A204.1 (cell line): ENCODE results near the gene AREG.

ENCODE experiments used
- FAIRE-seq: peaks from 2 replicates; lab custom pipeline; 2012; peaks lifted over from hg19 to GRCh38; lab: Jason Lieb, UNC

AREG gene

DNA sequence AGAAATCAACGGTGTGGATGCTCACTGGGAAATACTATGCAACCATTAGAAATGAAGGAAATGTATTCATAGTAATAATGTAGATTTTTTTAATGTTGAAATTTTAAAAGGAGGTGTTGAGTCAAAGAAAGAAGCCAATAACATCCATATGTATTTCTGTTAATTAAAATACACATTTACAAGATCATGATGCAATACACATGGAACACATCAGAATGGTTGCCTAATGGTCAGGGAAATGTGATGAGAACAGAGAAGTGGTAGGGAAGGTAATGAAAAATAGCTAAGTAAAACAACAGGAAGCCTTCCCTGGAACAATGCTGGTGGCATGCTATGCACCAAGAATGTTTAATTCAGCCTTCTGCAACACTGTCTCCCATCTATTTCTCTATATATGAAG is 18.2 kb downstream of the AREG start:
- no peak for FAIRE-seq

DNA sequence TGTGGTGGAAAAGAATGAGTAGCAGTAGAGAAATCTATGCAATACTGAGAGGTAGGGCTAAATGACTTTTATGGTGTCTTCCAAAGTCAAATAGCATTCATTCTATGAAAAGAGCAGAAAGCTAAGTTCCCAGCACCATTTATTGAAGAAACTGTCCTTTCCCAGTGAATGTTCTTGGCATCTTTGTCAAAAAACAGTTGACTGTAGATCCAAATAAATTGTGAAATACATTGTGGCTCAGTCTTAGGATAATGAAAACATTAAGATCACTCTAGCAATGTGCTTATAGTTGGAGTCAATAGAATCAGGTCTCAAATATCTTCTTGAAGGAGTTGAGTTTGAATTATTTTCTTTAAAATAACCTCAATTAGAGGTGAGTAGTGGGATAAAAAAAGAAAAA is 19.4 kb downstream of the AREG start:
- FAIRE-seq: no peak

DNA sequence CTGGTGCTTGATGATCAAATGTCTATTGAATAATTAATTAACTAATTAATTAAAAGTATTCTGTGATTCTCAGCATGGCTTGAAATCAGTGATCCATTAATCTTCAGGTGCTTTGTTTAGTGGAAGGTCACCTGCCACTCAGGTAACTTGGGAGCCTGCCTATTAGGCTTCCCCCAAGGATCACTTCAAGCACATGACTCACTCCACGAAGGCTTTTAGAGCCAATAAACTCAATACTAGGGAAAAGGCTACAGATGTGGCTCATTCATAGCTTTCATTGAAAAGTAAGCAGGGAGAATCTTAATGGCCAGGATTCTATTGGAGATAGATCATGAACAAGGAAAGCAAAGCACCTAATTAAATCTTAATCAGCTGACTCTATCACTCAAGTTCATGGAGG is 21.3 kb downstream of the AREG start:
- FAIRE-seq: no peak

DNA sequence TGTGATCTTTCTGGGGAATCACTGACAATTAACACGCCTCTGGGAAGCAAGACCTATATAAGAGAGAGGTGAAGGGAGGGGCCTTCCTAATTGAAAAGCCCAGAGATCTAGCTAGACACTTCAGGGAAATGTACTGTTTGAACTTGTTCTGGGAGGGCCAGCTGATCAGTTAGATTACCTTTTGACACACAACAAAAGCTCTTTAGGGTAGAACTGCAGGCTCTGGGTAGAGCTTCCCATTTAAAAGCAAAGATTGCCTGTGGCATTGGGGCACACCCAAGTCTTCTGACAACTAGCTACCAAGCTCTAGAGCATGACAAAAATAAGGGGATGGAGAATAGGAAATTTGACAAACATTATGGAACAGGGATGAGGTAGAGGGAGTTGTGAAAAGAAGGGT is 26.3 kb downstream of the AREG start:
- FAIRE-seq: no peak

DNA sequence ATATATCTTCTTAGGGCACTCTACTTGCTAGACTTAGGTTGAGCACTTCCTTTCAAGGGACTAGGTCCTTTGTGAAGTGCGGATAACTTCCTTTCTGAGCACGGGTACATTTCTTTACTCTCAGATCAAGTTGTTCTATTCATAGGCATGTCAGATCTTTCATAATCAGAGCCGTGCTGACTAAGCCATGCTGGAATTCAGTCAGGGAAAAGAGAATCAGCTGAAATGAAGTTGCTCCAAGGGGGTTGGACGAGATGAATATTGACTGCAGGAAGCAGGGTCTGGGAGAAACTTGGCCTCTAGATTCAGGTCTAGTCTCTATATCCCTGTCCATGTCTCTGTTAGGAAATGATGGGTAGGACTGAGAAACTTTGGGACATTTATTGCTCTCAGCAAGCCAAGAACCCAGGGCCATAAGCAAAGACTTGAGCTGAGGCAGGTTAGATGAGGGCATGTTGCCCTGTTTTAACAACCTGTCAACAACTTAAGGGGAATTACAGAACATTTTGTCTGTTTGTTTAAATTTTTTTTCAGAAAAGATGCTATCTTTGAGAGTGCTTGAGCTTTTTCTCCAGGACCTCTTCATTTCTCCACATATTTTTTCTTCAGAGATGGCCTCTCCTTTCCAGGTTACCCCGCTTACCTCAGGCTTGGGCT is 28.3 kb downstream of the AREG start:
- FAIRE-seq: no peak

DNA sequence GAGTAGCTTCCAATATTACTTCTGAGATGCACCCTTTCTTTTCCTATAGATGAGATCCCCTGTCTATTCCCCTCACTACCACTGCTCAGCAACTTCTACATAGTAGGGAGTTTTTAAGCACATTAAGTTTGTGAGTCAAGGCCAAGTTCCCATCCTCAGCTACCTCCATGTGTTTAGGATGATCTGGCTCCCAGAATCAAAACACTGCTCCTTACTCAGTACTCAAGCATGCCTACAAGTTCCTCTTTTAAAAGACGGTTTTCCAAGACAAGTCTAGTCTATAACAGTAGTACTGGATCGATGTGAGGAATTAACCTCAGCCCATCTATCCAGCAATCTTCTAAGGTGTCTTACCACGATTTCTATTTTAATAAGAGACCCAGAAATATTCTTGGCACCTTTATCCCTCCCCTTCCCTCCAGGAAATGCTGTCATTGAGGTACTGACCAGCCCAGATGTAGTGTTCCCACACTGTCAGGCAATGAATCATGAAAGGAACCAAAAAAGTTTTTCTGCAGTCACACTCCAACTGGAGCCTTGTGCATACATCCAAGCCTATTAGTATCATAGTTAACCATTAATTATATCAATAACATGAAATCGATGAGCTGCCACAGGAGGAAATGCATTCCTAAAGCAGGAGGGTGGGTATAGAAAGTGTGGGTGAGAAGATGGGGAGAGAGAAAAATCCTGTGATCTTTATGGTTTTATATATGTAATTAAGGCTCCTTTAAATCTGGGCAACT is 29.6 kb downstream of the AREG start:
- FAIRE-seq: no peak

DNA sequence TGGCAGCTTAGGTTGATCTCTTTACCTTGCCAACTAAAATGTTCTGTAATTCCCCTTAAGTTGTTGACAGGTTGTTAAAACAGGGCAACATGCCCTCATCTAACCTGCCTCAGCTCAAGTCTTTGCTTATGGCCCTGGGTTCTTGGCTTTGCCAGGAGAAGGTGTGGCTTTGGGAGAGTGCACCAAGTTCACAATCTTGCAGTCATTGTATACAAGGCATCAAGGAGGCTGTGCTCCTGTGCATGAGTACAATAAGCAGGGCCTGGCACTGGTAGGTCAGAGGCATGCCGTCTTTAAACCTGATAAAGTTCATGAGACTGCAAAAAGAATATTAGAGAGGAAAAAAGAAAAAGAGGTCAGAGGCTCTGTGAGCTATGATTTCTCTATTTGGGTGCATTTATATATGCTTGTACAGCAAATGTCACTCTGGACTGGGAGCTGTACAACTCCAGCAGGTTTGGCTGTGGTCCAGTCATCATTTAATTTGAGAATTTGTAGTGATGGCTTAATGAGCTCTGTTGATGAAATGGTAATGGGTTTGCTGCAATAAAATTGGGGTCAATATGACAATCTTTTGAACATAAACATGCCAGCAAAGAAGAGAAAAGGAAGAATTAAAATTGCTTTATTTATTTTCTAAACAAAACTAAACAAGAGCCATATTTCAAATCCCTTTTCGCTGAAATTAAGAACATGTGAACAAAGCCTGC is 30.3 kb downstream of the AREG start:
- FAIRE-seq: no peak

DNA sequence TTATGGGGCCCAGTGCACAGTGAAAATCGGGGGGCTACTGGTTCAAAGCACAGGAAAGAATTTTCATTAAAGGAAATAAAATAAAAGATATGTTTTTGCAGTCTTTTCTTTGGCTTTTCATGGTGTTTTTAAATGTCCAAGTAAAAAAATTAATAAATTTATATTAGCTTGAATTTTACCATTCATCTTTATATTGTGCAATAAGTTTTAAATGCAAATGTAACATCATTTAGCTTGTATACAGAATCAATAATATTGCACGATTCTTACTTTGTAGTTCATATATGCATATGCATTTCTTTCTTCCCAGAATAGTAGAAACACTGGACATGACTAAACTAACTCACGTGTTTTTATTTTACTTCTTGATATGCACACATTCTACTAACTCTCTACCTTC is 31.0 kb downstream of the AREG start:
- FAIRE-seq: no peak

DNA sequence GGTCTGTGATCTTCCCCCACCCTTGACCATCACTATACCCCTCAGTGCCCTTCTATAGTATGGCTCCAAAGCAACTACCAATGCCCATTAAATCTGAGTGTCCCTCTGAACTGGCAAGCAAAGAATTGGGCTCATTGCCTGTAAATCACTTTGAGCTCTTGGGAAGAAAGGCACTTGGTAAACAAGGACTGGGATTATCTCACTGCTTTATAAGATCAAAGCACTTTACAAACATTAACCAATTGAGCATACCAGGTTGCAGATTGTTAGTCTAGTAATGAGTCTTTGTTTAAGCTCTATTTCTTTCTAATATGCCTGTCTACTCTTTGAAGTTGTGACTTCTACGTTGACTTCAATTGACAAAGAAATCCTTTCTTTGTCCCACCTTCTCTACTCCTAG is 34.1 kb downstream of the AREG start:
- FAIRE-seq: no peak

DNA sequence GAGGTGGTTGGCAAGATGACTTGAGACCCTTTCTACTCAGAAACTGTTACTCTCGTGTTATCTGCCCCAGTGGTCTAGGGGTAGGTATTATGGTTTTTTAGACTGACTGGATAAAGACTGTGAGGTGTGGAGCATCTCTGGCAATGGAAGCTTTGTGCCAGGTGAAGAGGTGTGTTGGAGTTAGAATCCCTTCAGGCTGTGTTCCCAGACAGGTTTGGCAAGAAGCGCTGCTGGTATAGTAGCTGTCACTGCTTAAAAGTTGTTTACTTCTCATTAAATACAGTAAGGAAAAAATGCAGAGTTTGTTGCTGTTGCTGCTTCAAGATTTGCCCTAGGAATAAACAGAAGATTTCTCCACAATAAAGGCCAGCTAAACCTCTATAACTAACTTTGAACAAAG is 35.3 kb downstream of the AREG start:
- no peak for FAIRE-seq

DNA sequence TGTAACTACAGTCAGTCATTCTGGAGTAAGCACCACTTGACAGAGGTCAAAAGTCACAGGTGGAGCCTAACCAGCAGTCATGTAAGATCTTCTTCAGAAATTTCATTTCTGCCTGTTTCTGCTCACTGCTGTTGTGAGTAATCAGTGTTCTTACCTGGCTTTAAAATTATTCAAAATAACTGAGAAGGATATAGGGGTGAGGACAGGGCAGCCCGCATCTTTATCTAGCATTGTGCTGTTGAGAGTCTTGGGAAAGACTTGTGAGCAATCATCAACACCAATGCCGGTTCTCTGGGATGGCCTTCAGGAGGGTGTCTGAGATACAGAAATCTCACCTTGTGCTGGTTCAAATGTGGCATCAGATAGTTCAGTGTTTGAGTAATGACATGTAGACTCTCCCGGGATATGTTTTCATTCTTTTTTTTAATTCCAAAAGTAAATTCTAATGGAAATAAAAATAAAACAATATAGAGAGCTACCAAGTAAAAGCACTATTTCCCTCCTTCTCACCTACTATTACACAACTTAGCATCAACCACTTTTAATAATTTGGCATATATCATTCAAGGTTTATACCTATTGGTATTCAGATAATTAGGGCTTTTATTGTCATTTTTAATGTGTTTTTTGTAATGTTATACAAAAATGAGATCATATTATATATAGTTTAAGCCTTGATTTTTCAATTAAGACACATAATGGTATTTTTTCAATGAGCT is 37.1 kb downstream of the AREG start:
- no peak for FAIRE-seq

DNA sequence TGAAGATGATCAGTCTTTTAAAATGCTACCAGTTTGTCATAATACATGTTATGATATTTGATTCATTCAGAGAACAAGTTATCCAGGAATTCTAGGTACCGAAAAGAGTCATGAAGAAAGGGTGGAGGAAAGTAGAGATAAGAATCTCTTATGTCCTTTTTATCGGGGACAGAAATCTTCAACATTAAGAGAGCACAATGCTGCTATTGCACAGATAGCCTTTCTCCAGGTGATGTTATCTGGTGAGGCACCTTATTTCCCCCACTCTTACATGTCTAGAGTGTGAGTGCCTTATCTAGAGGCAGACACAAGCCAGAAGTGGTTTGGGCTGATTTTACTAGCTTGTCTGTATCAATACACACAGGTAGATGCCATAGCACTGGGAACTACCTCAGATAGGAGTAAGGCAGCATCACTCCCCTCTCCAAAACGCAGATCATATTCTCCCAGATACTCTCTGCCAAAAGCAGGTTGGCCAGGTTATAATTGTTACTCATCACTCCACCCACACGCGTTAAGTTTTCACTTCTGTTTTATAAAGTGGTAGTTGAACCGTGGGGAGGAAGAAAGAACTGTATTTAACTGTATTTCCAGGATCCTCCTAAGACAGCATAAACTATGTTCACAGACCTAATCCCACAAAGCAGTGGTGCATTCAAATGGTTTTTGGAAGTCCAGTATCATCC is 38.4 kb downstream of the AREG start:
- no peak for FAIRE-seq

DNA sequence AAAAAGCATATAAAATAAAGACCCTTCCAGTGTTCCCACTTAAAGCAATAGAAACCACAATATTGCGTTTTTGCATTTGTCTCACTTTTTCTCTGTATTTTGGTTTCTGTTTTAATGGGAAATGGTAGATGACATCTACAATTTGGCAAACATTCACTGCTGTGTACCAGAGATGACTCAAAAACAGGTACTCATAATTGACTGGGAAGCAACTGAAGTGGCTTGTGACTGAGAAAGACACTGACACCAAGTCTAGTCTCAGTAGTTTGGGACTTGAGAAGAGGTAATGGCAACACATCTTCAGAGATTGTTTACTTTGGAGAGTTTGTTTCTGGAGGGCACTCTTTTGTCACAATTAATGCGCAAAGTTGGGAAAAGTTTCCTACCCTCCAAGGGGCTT is 42.0 kb downstream of the AREG start:
- no peak for FAIRE-seq

DNA sequence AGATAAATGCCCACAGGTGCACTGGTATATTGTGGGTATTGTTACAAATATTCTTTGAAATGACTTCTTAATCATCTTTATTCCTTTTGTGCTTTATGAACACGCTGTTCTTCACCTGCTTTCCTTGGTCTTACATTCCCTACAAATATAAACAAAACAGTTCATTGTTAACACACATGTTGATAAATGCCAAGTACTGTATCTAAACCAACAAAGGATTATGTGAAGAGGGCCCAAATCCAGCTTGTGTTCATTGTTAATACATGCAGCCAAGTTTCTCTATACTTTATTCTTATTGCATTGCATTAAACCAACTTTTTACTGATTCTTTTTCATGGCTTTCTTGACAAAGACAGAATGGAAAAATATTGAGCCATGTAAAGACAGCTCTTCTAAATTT is 42.8 kb downstream of the AREG start:
- FAIRE-seq: no peak

DNA sequence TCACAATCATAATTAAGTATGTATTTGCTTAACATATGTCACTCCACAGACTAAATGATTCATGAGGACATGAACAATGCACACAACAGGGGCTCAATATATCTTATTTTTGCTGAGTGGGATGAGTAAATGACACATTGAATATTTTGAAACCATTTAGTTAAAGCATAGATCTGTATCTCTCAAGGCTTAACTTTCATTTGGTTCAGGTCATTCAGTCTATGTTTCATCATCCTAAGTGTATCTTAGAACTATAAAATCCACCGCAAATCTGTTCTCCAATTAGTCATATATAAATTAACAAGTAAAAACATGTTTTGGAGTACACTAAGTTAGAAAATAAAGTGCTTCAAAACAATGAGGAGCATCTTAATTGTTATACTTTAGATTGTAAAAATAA is 45.8 kb downstream of the AREG start:
- FAIRE-seq: no peak

DNA sequence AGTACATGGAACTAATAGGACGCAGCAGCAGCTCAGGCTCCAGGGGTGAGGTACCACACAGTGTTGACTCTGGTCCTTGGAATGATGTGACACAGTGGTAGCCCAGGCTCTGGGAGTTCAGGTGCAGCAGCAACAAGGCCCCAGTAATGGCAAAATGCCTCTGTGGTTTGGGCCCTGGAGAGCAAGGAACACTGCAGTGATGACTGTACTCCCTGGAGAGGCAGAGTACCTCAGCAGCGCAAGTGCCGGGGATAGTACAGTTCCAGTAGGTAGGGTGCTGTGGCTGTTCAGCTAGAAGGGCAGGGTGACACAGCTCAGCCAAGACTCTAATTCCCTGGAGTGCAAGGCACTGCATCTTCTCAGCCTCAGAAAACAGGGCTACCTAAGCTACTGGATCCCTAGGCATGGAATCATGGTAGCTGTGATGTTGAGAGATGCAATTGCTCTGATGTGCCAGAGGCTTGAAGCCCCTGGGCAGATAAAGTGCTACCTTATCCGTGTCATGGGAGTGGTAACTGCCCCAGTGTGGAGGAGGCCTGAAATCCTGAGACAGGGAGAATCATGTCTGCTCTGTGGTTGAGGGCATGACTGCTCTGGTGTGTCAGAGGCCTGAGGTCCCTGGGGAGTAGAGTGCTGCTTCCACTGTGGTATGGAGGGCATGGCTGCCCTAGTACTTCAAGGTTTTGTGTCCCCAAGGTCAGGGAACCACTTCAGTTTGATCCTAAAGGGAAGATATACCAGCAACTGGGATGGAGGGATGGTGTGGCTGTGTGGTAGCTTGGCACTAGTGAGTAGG is 55.2 kb downstream of the AREG start:
- no peak for FAIRE-seq

DNA sequence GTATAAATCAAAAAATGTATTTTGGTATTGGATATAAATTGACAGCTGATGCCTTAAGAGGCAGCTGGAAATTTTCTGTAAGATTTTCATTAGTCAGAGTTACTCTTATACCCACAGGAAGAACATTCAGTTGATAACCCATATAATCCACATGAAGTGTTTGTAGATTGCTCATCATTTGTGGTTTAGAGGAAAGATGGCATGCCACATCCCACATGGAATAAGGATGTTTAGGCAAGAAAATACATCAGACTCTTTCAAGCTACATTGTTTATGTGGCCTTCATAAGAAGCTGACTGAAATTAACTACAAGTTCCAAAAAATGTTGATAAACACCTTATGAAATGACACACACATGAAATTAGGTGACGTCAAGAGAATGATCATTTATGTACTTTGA is 56.6 kb downstream of the AREG start:
- no peak for FAIRE-seq

DNA sequence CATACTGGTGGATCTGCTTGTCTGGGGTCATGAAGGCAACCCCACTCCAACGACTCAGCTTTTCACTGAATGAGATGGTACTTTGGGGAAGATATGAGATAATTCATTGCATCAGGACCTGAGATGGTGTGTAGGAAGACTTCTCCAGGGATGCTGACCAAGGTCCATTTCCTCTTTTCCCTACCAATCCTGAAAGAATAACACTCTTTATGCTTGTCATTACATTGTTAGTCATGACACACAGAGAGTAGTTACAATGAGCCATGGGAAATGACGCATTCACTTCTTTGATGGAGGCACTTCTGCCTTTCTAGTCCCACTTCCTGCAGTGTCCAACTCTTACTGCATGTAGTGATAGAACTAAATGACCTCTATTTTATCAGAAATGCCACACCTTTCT is 58.6 kb downstream of the AREG start:
- no peak for FAIRE-seq

DNA sequence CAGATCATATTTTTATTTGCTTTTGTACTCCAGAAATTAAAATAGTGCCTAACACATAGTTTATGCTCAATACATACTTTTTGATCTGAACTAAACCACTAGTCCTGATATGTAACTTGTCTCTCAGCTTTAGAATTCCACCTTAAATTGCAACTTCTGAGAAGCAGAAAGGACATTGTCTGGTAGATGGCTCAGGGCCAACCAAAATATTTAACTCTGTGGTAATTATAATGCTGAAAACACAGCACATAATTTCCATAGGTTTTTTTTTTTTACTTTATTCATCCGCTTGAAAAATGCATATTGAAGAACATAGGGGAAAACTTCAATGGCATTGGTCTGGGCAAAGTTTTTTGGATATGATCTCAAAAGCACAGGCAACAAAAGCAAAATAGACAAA is 59.3 kb downstream of the AREG start:
- FAIRE-seq: no peak
